ENCODE data around the gene SLCO2A1.

The SLCO2A1 gene

DNA sequence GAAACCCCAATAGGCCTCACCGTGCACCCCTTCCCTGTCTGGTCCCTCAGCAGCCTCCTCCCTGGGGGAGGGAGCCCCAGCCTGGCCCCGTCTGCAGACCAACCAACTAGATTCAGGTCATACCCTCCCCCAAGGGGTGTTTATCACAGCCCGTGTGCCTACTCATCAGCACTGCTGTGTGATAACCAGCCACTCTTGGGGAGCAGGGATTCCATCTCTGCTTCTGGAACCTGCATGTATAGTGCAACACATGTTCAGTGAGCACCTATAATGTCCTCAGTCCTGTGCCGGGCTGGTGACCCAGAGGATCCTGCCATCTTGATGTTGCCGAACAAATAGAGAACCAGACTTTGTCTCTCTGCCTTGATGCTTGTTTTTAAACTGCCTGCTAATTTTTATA lies 6.6 kb upstream of the SLCO2A1 start:
- Histone ChIP-seq H3K79me2 (ENCODE audit: low read length) (no peaks in the 10 kb centered on the region), H3K9ac (ENCODE audit: low read length) (no peak overlapping the region), H3K9me2 (replicated peaks; ENCODE audit: insufficient read depth, low read length) (no peaks in the 10 kb centered on the region), H3K27ac (ENCODE audit: low read length) (no peak overlapping the region), H3K4me3 (ENCODE audit: low read length) (no peak overlapping the region), H3K27me3 (replicated peaks; ENCODE audit: insufficient read depth, low read length) (no peaks in the 10 kb centered on the region), H3K4me2 (ENCODE audit: low read depth, low read length) (no peak overlapping the region), H2AFZ (ENCODE audit: low read length) (no peak overlapping the region), H3F3A (ENCODE audit: insufficient read depth, low read length) (no peaks in the 10 kb centered on the region), H3K9me3 (replicated peaks; ENCODE audit: insufficient read depth, low read length) (no peaks in the 10 kb centered on the region), H3K4me1 (ENCODE audit: low read length) (no peaks in the 10 kb centered on the region), H4K20me1 (ENCODE audit: insufficient read depth, low read length) (no peaks in the 10 kb centered on the region), H3K36me3 (replicated peaks; ENCODE audit: insufficient read depth, low read length) (no peaks in the 10 kb centered on the region)
- no peak for TF ChIP-seq EZH2phosphoT487 (IDR thresholded peaks at IDR 0.05; ENCODE audit: low read length)
- TF ChIP-seq CTCF (IDR thresholded peaks at IDR 0.05; ENCODE audit: low read length): no peak
- no peak for TF ChIP-seq EZH2 (optimal IDR thresholded peaks at IDR 0.05; ENCODE audit: low read depth, low read length)
- no peak for DNase-seq

GRCh38 chr3:134035836-134036235 lies 6.1 kb upstream of the SLCO2A1 start:
- H3K27ac ChIP-seq (ENCODE audit: low read length): no peak overlapping the region
- no peaks in the 10 kb centered on the region for H3K27me3 ChIP-seq (replicated peaks; ENCODE audit: insufficient read depth, low read length)
- no peak overlapping the region for H3K4me2 ChIP-seq (ENCODE audit: low read depth, low read length)

GRCh38 chr3:134034005-134034785 lies 4.5 kb upstream of the SLCO2A1 start:
- H3K36me3 ChIP-seq (replicated peaks; ENCODE audit: insufficient read depth, low read length): no peaks in the 10 kb centered on the region

More at GRCh38 chr3:134035836-134036235, 6.1 kb upstream of the SLCO2A1 start:
- H2AFZ ChIP-seq (ENCODE audit: low read length): no peak overlapping the region
- H3F3A ChIP-seq (ENCODE audit: insufficient read depth, low read length): no peaks in the 10 kb centered on the region
- H3K36me3 ChIP-seq (replicated peaks; ENCODE audit: insufficient read depth, low read length): no peaks in the 10 kb centered on the region
- H3K4me1 ChIP-seq (ENCODE audit: low read length): no peaks in the 10 kb centered on the region
- H3K9me3 ChIP-seq (replicated peaks; ENCODE audit: insufficient read depth, low read length): no peaks in the 10 kb centered on the region
- no peaks in the 10 kb centered on the region for H4K20me1 ChIP-seq (ENCODE audit: insufficient read depth, low read length)
- H3K79me2 ChIP-seq (ENCODE audit: low read length): no peaks in the 10 kb centered on the region
- DNase-seq: no peak
- H3K9ac ChIP-seq (ENCODE audit: low read length): no peak overlapping the region
- TF ChIP-seq CTCF (IDR thresholded peaks at IDR 0.05; ENCODE audit: low read length) (no peak), EZH2phosphoT487 (IDR thresholded peaks at IDR 0.05; ENCODE audit: low read length) (no peak), EZH2 (optimal IDR thresholded peaks at IDR 0.05; ENCODE audit: low read depth, low read length) (no peak)
- H3K9me2 ChIP-seq (replicated peaks; ENCODE audit: insufficient read depth, low read length): no peaks in the 10 kb centered on the region
- H3K4me3 ChIP-seq (ENCODE audit: low read length): no peak overlapping the region

More at GRCh38 chr3:134034005-134034785, 4.5 kb upstream of the SLCO2A1 start:
- DNase-seq: no peak
- no peaks in the 10 kb centered on the region for H3K9me3 ChIP-seq (replicated peaks; ENCODE audit: insufficient read depth, low read length)
- no peak overlapping the region for H3K4me3 ChIP-seq (ENCODE audit: low read length)
- H4K20me1 ChIP-seq (ENCODE audit: insufficient read depth, low read length): no peaks in the 10 kb centered on the region
- no peaks in the 10 kb centered on the region for H3F3A ChIP-seq (ENCODE audit: insufficient read depth, low read length)
- no peak overlapping the region for H3K4me2 ChIP-seq (ENCODE audit: low read depth, low read length)
- no peak overlapping the region for H3K27ac ChIP-seq (ENCODE audit: low read length)
- no peaks in the 10 kb centered on the region for H3K9me2 ChIP-seq (replicated peaks; ENCODE audit: insufficient read depth, low read length)
- H3K27me3 ChIP-seq (replicated peaks; ENCODE audit: insufficient read depth, low read length): 0 out of 2 replicates have a peak, but pooled peaks cover under 1% of the 10 kb centered on the region
- no peaks in the 10 kb centered on the region for H3K4me1 ChIP-seq (ENCODE audit: low read length)
- no peaks in the 10 kb centered on the region for H3K79me2 ChIP-seq (ENCODE audit: low read length)
- no peak overlapping the region for H2AFZ ChIP-seq (ENCODE audit: low read length)
- H3K9ac ChIP-seq (ENCODE audit: low read length): no peak overlapping the region
- TF ChIP-seq CTCF (IDR thresholded peaks at IDR 0.05; ENCODE audit: low read length): no peak
- TF ChIP-seq EZH2phosphoT487 (IDR thresholded peaks at IDR 0.05; ENCODE audit: low read length): no peak
- no peak for TF ChIP-seq EZH2 (optimal IDR thresholded peaks at IDR 0.05; ENCODE audit: low read depth, low read length)

All from MM.1S (cell line).